Osteocyte (in vitro differentiated cells): Measurements from ENCODE around the gene ASAP2. TPM values are rescaled to one million over a fixed set of nuclear protein-coding genes. Genes with fewer than 3 reads are reported as not detected.

Source experiments
- DNase-seq: peaks from one replicate; pipeline ENCODE4 v3.0.0; 2021; ENCODE audit warnings: mixed read lengths; ENCODE audit not compliant: unreplicated experiment; ENCODE audit errors: extremely low spot score
- H3K27ac Mint-ChIP-seq: one replicate; pipeline ENCODE4 v1.8.0; 2021; ENCODE audit warnings: mild to moderate bottlenecking, mixed read lengths; ENCODE audit not compliant: unreplicated experiment
- H3K27me3 Mint-ChIP-seq: one replicate; pipeline ENCODE4 v1.8.0; 2021; ENCODE audit warnings: mixed read lengths; ENCODE audit not compliant: unreplicated experiment
- H3K36me3 Mint-ChIP-seq: one replicate; pipeline ENCODE4 v1.8.0; 2021; ENCODE audit warnings: mixed read lengths; ENCODE audit not compliant: unreplicated experiment
- H3K4me1 Mint-ChIP-seq: one replicate; pipeline ENCODE4 v1.8.0; 2021; ENCODE audit warnings: mixed read lengths; ENCODE audit not compliant: unreplicated experiment
- H3K4me3 Mint-ChIP-seq: one replicate; pipeline ENCODE4 v1.8.0; 2021; ENCODE audit warnings: mild to moderate bottlenecking, moderate library complexity, mixed read lengths; ENCODE audit not compliant: unreplicated experiment
- H3K9me3 Mint-ChIP-seq: one replicate; pipeline ENCODE4 v1.8.0; 2021; ENCODE audit warnings: mixed read lengths; ENCODE audit not compliant: unreplicated experiment
- total RNA-seq: library from RNA; stranded (reverse); gene quantifications from 2 replicates; pipeline ENCODE4 v1.2.1, GENCODE V29; 2021
- TF ChIP-seq, protein P1 (sequence below): fragments of 200-600 bp; sonication (generic); IDR thresholded peaks from 2 replicates; pipeline ENCODE4 v1.5.0; 2021; ENCODE audit warnings: antibody characterized with exemption, mild to moderate bottlenecking, moderate library complexity

ASAP2 gene
- total RNA-seq, 1 donor from 2014 or later = 91.0 TPM

DNA sequence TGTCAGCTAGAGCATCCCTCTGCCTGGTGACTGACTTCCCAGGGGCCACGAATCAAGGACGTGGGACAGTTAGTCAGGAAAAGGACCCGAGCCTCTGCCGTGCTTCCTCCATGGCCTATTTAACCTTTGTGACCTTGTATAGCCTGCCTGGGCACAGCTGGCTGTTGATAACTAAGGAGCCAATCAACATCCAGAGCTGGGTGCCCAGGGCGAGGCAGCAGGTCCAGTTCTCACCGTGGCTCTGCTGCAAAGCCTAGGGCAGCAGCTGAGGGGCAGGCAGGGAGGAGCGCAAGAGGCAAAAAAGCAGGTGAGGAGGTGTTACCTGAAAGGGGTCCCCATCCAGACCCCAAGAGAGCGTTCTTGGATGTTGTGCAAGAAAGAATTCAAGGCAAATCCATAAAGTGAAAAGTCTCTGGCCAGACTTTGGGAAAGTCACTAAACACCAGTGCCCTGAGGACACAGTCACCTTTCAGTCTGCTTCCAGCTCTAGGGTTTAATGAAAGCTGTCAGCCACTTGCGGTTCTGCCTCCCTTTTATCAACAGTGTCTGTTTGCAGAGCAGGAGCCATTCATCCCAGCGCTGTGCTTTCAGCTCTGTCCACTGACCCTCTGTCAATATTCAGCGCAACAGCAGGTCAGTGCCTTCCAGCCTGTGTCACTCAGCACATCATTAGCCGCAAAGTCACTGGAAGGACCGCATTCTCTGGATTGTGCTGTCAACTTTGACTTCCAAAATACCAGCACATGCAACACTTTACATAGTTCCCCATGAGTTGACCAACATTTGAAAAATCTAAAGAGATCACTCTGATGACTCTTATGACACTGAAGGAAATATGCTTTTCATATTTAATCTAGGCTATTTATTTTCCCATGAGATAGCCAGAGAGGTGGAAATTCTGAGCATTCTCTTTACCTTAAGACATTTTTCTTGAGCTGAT is 38.6 kb upstream of the ASAP2 start:
- TF ChIP-seq, protein P1, sequence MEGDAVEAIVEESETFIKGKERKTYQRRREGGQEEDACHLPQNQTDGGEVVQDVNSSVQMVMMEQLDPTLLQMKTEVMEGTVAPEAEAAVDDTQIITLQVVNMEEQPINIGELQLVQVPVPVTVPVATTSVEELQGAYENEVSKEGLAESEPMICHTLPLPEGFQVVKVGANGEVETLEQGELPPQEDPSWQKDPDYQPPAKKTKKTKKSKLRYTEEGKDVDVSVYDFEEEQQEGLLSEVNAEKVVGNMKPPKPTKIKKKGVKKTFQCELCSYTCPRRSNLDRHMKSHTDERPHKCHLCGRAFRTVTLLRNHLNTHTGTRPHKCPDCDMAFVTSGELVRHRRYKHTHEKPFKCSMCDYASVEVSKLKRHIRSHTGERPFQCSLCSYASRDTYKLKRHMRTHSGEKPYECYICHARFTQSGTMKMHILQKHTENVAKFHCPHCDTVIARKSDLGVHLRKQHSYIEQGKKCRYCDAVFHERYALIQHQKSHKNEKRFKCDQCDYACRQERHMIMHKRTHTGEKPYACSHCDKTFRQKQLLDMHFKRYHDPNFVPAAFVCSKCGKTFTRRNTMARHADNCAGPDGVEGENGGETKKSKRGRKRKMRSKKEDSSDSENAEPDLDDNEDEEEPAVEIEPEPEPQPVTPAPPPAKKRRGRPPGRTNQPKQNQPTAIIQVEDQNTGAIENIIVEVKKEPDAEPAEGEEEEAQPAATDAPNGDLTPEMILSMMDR = no peak
- no peak overlapping the region for H3K4me3 Mint-ChIP-seq
- H3K36me3 Mint-ChIP-seq = no peaks in the 10 kb centered on the region
- H3K4me1 Mint-ChIP-seq = peaks cover 45% of the 10 kb centered on the region
- no peak for DNase-seq
- no peaks in the 10 kb centered on the region for H3K9me3 Mint-ChIP-seq
- H3K27ac Mint-ChIP-seq = peak overlapping the region; percentile 81
- no peaks in the 10 kb centered on the region for H3K27me3 Mint-ChIP-seq

DNA sequence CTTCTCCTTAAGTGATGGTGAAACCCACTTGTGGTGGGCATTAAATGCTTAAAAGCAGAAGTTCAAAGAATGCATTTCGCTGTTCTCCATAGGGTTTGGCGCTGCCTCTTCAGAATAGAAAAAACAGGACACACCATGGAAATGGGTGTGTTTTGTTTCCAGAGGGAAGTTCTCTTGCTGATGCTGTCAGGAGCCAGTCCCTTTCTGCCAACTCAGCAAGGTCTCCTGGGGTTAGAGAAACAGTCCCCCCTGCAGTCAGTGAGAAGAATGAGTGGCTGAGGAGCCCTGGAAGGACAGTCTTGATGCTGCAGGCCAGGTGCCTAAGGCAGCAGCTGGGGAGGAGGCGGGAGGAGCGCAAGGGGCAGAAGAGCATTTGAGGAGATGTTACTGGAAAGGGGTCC is 37.8 kb upstream of the ASAP2 start:
- Mint-ChIP-seq H3K4me1 (peaks cover 39% of the 10 kb centered on the region), H3K27me3 (no peaks in the 10 kb centered on the region), H3K27ac (peak overlapping the region; percentile 81), H3K4me3 (peak overlapping the region; percentile 6), H3K9me3 (no peaks in the 10 kb centered on the region), H3K36me3 (no peaks in the 10 kb centered on the region)
- TF ChIP-seq, protein P1 = no peak
- no peak for DNase-seq

DNA sequence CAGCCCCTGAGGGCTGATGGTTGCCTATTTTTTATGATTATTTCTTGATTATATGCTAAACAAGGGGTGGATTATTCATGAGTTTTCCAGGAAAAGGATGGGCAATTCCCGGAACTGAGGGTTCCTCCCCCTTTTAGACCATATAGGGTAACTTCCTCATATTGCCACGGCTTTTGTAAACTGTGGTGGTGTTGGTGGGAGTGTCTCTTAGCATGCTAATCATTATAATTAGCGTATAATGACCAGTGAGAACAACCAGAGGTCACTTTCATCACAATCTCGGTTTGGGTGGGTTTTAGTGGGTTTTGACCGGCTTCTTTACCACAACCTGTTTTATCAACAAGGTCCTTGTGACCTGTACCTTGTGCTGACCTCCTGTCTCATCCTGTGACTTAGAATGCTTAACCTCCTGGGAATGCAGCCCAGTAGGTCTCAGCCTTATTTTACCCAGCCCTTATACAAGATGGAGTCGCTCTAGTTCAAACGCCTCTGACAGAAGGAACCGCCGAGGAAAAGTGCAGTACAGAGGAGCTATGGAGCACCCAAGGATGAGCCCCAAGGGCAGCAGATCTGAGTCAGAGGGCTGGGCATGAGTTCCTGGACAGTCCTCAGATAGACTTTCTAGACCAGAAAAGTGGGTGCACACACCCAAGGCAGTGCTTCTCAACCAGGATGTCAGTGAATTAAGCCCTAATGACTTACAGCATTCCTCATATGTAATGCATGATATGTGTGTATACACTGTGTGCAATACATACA is 37.1 kb upstream of the ASAP2 start:
- TF ChIP-seq, protein P1 = no peak
- no peaks in the 10 kb centered on the region for H3K9me3 Mint-ChIP-seq
- no peak for DNase-seq
- H3K4me1 Mint-ChIP-seq = peaks cover 43% of the 10 kb centered on the region
- no peak overlapping the region for H3K27ac Mint-ChIP-seq
- H3K27me3 Mint-ChIP-seq = no peaks in the 10 kb centered on the region
- no peak overlapping the region for H3K4me3 Mint-ChIP-seq
- H3K36me3 Mint-ChIP-seq = no peaks in the 10 kb centered on the region

DNA sequence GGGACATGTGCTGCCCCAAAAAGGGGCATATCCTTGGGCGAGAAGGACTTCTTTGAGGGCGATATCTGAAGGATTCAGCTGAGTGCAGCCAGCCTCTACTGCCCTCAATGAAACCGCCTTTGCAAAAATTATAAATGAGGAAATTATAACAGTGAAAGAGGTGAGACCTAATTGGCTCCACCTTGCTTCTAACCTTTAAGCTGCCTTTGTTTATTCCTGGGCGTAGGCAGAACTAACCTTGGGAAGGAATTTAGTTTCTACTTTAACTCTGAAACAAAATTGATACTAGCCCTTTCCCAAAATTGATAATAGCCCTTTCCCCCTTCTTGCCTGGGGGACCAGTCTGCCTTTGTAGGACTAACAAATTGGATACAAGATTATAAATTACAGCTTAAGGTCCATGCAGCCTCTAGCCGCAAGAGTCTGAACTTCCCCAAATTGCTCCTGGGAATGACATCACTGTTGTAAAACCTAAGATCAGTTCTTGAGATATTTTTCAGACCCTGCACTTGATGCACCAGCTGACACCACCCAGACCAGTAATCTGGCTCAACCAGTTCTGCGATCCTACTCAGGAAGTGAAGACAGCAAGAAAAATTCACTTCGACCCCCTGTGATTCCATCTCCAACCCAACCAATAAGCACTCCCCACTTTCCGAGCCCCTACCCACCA is 36.0 kb upstream of the ASAP2 start:
- no peaks in the 10 kb centered on the region for H3K9me3 Mint-ChIP-seq
- H3K36me3 Mint-ChIP-seq = no peaks in the 10 kb centered on the region
- no peak for DNase-seq
- no peaks in the 10 kb centered on the region for H3K27me3 Mint-ChIP-seq
- no peak overlapping the region for H3K4me3 Mint-ChIP-seq
- H3K4me1 Mint-ChIP-seq = peaks cover 51% of the 10 kb centered on the region
- TF ChIP-seq, protein P1 = no peak
- H3K27ac Mint-ChIP-seq = no peak overlapping the region
